Tibial nerve (tissue), 3 donors: ENCODE data around the gene LILRA1.

Source experiments
- POLR2A ChIP-seq, 2 donors: fragments of 450-650 bp; IDR thresholded peaks; one replicate each; pipeline ENCODE4 v1.6.1; 2017; ENCODE audit warnings: antibody characterized with exemption in 2 of 2, mild to moderate bottlenecking in 2 of 2, moderate library complexity in 2 of 2
- TF ChIP-seq, protein P1 (sequence below), 5 experiments: fragments of 200-600 bp in 3 of 5; fragments of 450-650 bp in 2 of 5; sonication (generic) in 3 of 5; IDR thresholded peaks; one replicate each; pipeline ENCODE4 v1.5.1; 2016 to 2019; ENCODE audit warnings: antibody characterized with exemption in 5 of 5, mild to moderate bottlenecking in 3 of 5, moderate library complexity in 2 of 5

DNA sequence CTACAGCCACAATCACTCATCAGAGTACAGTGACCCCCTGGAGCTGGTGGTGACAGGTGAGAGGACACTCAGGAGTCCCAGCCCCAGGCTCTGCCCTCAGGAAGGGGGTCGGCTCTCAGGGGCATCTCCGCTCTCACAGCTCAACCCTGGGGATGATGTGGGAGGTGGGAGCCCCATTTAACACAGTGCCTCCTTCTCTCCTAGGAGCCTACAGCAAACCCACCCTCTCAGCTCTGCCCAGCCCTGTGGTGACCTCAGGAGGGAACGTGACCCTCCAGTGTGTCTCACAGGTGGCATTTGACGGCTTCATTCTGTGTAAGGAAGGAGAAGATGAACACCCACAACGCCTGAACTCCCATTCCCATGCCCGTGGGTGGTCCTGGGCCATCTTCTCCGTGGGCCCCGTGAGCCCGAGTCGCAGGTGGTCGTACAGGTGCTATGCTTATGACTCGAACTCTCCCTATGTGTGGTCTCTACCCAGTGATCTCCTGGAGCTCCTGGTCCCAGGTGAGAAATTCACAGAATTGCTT lies 18.8 kb upstream of the LILRA1 start:
- TF ChIP-seq, protein P1, sequence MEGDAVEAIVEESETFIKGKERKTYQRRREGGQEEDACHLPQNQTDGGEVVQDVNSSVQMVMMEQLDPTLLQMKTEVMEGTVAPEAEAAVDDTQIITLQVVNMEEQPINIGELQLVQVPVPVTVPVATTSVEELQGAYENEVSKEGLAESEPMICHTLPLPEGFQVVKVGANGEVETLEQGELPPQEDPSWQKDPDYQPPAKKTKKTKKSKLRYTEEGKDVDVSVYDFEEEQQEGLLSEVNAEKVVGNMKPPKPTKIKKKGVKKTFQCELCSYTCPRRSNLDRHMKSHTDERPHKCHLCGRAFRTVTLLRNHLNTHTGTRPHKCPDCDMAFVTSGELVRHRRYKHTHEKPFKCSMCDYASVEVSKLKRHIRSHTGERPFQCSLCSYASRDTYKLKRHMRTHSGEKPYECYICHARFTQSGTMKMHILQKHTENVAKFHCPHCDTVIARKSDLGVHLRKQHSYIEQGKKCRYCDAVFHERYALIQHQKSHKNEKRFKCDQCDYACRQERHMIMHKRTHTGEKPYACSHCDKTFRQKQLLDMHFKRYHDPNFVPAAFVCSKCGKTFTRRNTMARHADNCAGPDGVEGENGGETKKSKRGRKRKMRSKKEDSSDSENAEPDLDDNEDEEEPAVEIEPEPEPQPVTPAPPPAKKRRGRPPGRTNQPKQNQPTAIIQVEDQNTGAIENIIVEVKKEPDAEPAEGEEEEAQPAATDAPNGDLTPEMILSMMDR (IDR thresholded peaks at IDR 0.05), result no peak
- no peak for TF ChIP-seq POLR2A (IDR thresholded peaks at IDR 0.05)
